HEK293T (cell line): ENCODE results near the gene LGSN.

ENCODE experiments used
- ARNT ChIP-seq: fragments of 450-650 bp; IDR thresholded peaks from 2 replicates; pipeline ENCODE4 v1.6.1; 2017; ENCODE audit warnings: mild to moderate bottlenecking
- BHLHE40 ChIP-seq: fragments of 450-650 bp; IDR thresholded peaks from 2 replicates; pipeline ENCODE4 v1.6.1; 2016; ENCODE audit warnings: mild to moderate bottlenecking, moderate library complexity, borderline replicate concordance
- ELF4 ChIP-seq: fragments of 450-650 bp; IDR thresholded peaks from 2 replicates; pipeline ENCODE4 v1.6.1; 2017; ENCODE audit warnings: antibody characterized with exemption
- FOXA1 ChIP-seq: fragments of 450-650 bp; IDR thresholded peaks from 2 replicates; pipeline ENCODE4 v1.6.1; 2016; ENCODE audit warnings: mild to moderate bottlenecking
- FOXK2 ChIP-seq: fragments of 450-650 bp; IDR thresholded peaks from 2 replicates; pipeline ENCODE4 v1.6.1; 2016; ENCODE audit warnings: mild to moderate bottlenecking
- FOXM1 ChIP-seq: fragments of 450-650 bp; IDR thresholded peaks from 2 replicates; pipeline ENCODE4 v1.6.1; 2017; ENCODE audit warnings: mild to moderate bottlenecking, borderline replicate concordance
- HDGF ChIP-seq: fragments of 450-650 bp; IDR thresholded peaks from 2 replicates; pipeline ENCODE4 v1.6.1; 2017; ENCODE audit warnings: antibody characterized with exemption, borderline replicate concordance
- L3MBTL2 ChIP-seq: fragments of 450-650 bp; conservative IDR thresholded peaks from 2 replicates; pipeline ENCODE4 v1.6.1; 2016; ENCODE audit warnings: mild to moderate bottlenecking
- LEF1 ChIP-seq: fragments of 450-650 bp; IDR thresholded peaks from 2 replicates; pipeline ENCODE4 v1.6.1; 2017; ENCODE audit warnings: mild to moderate bottlenecking, borderline replicate concordance
- SP1 ChIP-seq: fragments of 450-650 bp; IDR thresholded peaks from 2 replicates; pipeline ENCODE4 v1.6.1; 2017
- SUZ12 ChIP-seq: fragments of 450-650 bp; IDR thresholded peaks from 2 replicates; pipeline ENCODE4 v1.6.1; 2016; ENCODE audit warnings: mild to moderate bottlenecking
- TARDBP ChIP-seq: fragments of 450-650 bp; IDR thresholded peaks from 2 replicates; pipeline ENCODE4 v1.6.1; 2016
- ZNF384 ChIP-seq: fragments of 450-650 bp; IDR thresholded peaks from 2 replicates; pipeline ENCODE4 v1.6.1; 2016

DNA sequence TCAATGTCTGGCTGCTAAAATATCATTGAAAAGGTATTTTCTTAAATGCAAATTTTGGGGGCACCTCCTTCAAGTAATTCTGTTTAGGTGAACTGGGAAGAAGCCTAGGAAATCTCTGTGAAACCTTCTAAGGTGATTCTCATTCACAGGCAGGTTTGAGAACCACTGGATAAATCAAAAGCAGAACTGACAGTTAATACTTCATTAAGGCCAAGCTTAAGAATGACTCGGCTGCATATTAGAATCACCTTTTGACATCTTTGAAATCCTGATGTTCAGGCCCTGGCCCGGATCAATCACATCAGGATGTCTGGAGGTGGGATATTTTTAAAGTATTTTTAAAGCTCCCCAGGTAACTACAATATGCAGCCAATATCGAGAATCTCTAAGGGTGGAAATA, 58.0 kb downstream of the LGSN start:
- TF ChIP-seq ARNT = no peak
- no peak for TF ChIP-seq HDGF
- no peak for TF ChIP-seq FOXK2
- TF ChIP-seq SP1 = no peak
- TF ChIP-seq FOXM1 = no peak
- TF ChIP-seq TARDBP = no peak
- TF ChIP-seq SUZ12 = no peak
- no peak for TF ChIP-seq L3MBTL2
- TF ChIP-seq LEF1 = no peak
- no peak for TF ChIP-seq BHLHE40
- TF ChIP-seq ELF4 = no peak
- no peak for TF ChIP-seq FOXA1
- TF ChIP-seq ZNF384 = no peak
